Activated T-helper 2 cell treated with anti-CD3 and anti-CD28 coated beads, Interferon-gamma antibody, Interleukin-2, Interleukin-4, amounts not matched to agents 10 μg/mL and 5 μg/mL and 100 μg/mL, durations not matched to agents 14 hours and 24 hours and 36 hours (primary cell): Measurements from ENCODE around the gene CHMP6. TPM values are rescaled to one million over a fixed set of nuclear protein-coding genes. Genes with fewer than 3 reads are reported as not detected.

ENCODE experiments used
- DNase-seq: peaks from one replicate; pipeline ENCODE4 v3.0.0; 2021; ENCODE audit warnings: low spot score
- H3K27ac Mint-ChIP-seq: one replicate; pipeline ENCODE4 v1.8.0; 2021; ENCODE audit warnings: mixed read lengths
- H3K27me3 Mint-ChIP-seq: one replicate; pipeline ENCODE4 v1.8.0; 2021; ENCODE audit warnings: low read depth, mixed read lengths
- H3K36me3 Mint-ChIP-seq: one replicate; pipeline ENCODE4 v1.8.0; 2021; ENCODE audit warnings: low read depth, mixed read lengths
- H3K4me1 Mint-ChIP-seq: one replicate; pipeline ENCODE4 v1.8.0; 2021; ENCODE audit warnings: low read depth, mixed read lengths
- H3K4me3 Mint-ChIP-seq: one replicate; pipeline ENCODE4 v1.8.0; 2021; ENCODE audit warnings: low read depth, mild to moderate bottlenecking, moderate library complexity, mixed read lengths
- H3K9me3 Mint-ChIP-seq: one replicate; pipeline ENCODE4 v1.8.0; 2021; ENCODE audit warnings: mixed read lengths
- intact Hi-C: fragments of 100-400 bp; cut with micrococcal nuclease; formaldehyde crosslinking; loops from one replicate; pipeline ENCODE4 v1.15.1; 2023
- total RNA-seq: library from RNA; stranded (reverse); gene quantifications from 2 replicates; pipeline ENCODE4 v1.2.3, GENCODE V29; 2022

The CHMP6 gene
- total RNA-seq, 1 donor from 2014 or later: 36.9 TPM

GRCh38 chr17:80970044-80970761, 21.4 kb upstream of the CHMP6 start:
- intact Hi-C loops: no loop called here
- peak; percentile 22 for DNase-seq
- no peak overlapping the region for H3K4me3 Mint-ChIP-seq
- H3K4me1 Mint-ChIP-seq: peaks cover 5% of the 10 kb centered on the region
- no peaks in the 10 kb centered on the region for H3K9me3 Mint-ChIP-seq
- no peaks in the 10 kb centered on the region for H3K27me3 Mint-ChIP-seq
- no peak overlapping the region for H3K27ac Mint-ChIP-seq
- H3K36me3 Mint-ChIP-seq: peaks cover 10% of the 10 kb centered on the region

GRCh38 chr17:80970762-80971703, 20.6 kb upstream of the CHMP6 start:
- DNase-seq: no peak
- no peak overlapping the region for H3K4me3 Mint-ChIP-seq
- H3K9me3 Mint-ChIP-seq: no peaks in the 10 kb centered on the region
- peaks cover 5% of the 10 kb centered on the region for H3K4me1 Mint-ChIP-seq
- no peaks in the 10 kb centered on the region for H3K27me3 Mint-ChIP-seq
- intact Hi-C loops: no loop called here
- H3K36me3 Mint-ChIP-seq: peaks cover 6% of the 10 kb centered on the region
- no peak overlapping the region for H3K27ac Mint-ChIP-seq

GRCh38 chr17:80971704-80972304, 19.8 kb upstream of the CHMP6 start:
- no peak for DNase-seq
- H3K36me3 Mint-ChIP-seq: peaks cover under 1% of the 10 kb centered on the region
- H3K27me3 Mint-ChIP-seq: no peaks in the 10 kb centered on the region
- H3K4me3 Mint-ChIP-seq: no peak overlapping the region
- no peaks in the 10 kb centered on the region for H3K9me3 Mint-ChIP-seq
- H3K27ac Mint-ChIP-seq: no peak overlapping the region
- intact Hi-C loops: no loop called here
- H3K4me1 Mint-ChIP-seq: peaks cover 5% of the 10 kb centered on the region

GRCh38 chr17:80976701-80977100, 14.9 kb upstream of the CHMP6 start:
- H3K4me1 Mint-ChIP-seq: peaks cover 7% of the 10 kb centered on the region
- DNase-seq: no peak
- H3K4me3 Mint-ChIP-seq: no peak overlapping the region
- intact Hi-C loops: no loop called here
- H3K36me3 Mint-ChIP-seq: no peaks in the 10 kb centered on the region
- no peaks in the 10 kb centered on the region for H3K9me3 Mint-ChIP-seq
- H3K27ac Mint-ChIP-seq: no peak overlapping the region
- H3K27me3 Mint-ChIP-seq: peaks cover 4% of the 10 kb centered on the region

GRCh38 chr17:80977172-80977571, 14.5 kb upstream of the CHMP6 start:
- H3K27me3 Mint-ChIP-seq: peaks cover 4% of the 10 kb centered on the region
- DNase-seq: no peak
- H3K4me3 Mint-ChIP-seq: no peak overlapping the region
- H3K4me1 Mint-ChIP-seq: peaks cover 7% of the 10 kb centered on the region
- H3K36me3 Mint-ChIP-seq: no peaks in the 10 kb centered on the region
- no peak overlapping the region for H3K27ac Mint-ChIP-seq
- intact Hi-C loops: no loop called here
- no peaks in the 10 kb centered on the region for H3K9me3 Mint-ChIP-seq

- Mint-ChIP-seq H3K4me3 (no peak overlapping the region), H3K27ac (no peak overlapping the region), H3K27me3 (peaks cover 4% of the 10 kb centered on the region), H3K36me3 (no peaks in the 10 kb centered on the region), H3K9me3 (no peaks in the 10 kb centered on the region), H3K4me1 (peaks cover 7% of the 10 kb centered on the region)
- DNase-seq: no peak
- intact Hi-C loops: no loop called here
Observed at GRCh38 chr17:80978499-80979497, 12.8 kb upstream of the CHMP6 start.

GRCh38 chr17:80979547-80980378, 11.9 kb upstream of the CHMP6 start:
- Mint-ChIP-seq H3K4me3 (no peak overlapping the region), H3K9me3 (no peaks in the 10 kb centered on the region), H3K27me3 (peaks cover 4% of the 10 kb centered on the region), H3K4me1 (peaks cover 7% of the 10 kb centered on the region), H3K36me3 (no peaks in the 10 kb centered on the region), H3K27ac (peak overlapping the region; percentile 9)
- intact Hi-C loops: loop anchor here (10.0 kb wide), 1 partner anchor 405 kb away; no protein-coding TSS in a partner anchor
- no peak for DNase-seq

- no peaks in the 10 kb centered on the region for H3K36me3 Mint-ChIP-seq
- peak overlapping the region; percentile 54 for H3K27ac Mint-ChIP-seq
- no peaks in the 10 kb centered on the region for H3K9me3 Mint-ChIP-seq
- H3K4me1 Mint-ChIP-seq: peaks cover 7% of the 10 kb centered on the region
- peak overlapping the region; percentile 58 for H3K4me3 Mint-ChIP-seq
- no peak for DNase-seq
- intact Hi-C loops: loop anchor here (1.0 to 10.0 kb wide), 2 partner anchors 406 to 553 kb away; no protein-coding TSS in a partner anchor
- H3K27me3 Mint-ChIP-seq: peaks cover 4% of the 10 kb centered on the region
Observed at GRCh38 chr17:80980397-80981061, 11.1 kb upstream of the CHMP6 start.

- no peak overlapping the region for H3K4me3 Mint-ChIP-seq
- intact Hi-C loops: loop anchor here (1.0 to 10.0 kb wide), 2 partner anchors 406 to 554 kb away; no protein-coding TSS in a partner anchor
- H3K27ac Mint-ChIP-seq: no peak overlapping the region
- H3K36me3 Mint-ChIP-seq: no peaks in the 10 kb centered on the region
- H3K4me1 Mint-ChIP-seq: peaks cover 7% of the 10 kb centered on the region
- peak; percentile 24 for DNase-seq
- H3K27me3 Mint-ChIP-seq: peaks cover 4% of the 10 kb centered on the region
- H3K9me3 Mint-ChIP-seq: no peaks in the 10 kb centered on the region
Observed at GRCh38 chr17:80981062-80981902, 10.4 kb upstream of the CHMP6 start.

- Mint-ChIP-seq H3K36me3 (no peaks in the 10 kb centered on the region), H3K4me1 (peaks cover 7% of the 10 kb centered on the region), H3K9me3 (no peaks in the 10 kb centered on the region), H3K4me3 (no peak overlapping the region), H3K27me3 (peaks cover 4% of the 10 kb centered on the region), H3K27ac (no peak overlapping the region)
- DNase-seq: no peak
- intact Hi-C loops: loop anchor here (1.0 to 10.0 kb wide), 2 partner anchors 407 to 555 kb away; no protein-coding TSS in a partner anchor
Observed at GRCh38 chr17:80981929-80982425, 9.7 kb upstream of the CHMP6 start.
